NCI-H2196 (cell line): ENCODE data around the gene PRPSAP1.
"Not testable (repeated sequence)": the region's sequence is repeated elsewhere in the genome, so short reads cannot be mapped to it uniquely, and the experiment has no call there.

Experiments
- DNase-seq: peaks from one replicate; lab custom pipeline; 2025; ENCODE audit not compliant: unreplicated experiment; lab: John Stamatoyannopoulos, UW

The PRPSAP1 gene

GRCh38 chr17:76327696-76328095 is 26.0 kb downstream of the PRPSAP1 start:
- DNase-seq, result no peak

GRCh38 chr17:76326306-76326705 is 27.4 kb downstream of the PRPSAP1 start:
- DNase-seq, result no peak

GRCh38 chr17:76318586-76318985 is 35.1 kb downstream of the PRPSAP1 start:
- no peak for DNase-seq

- DNase-seq, result no peak
These were observed 36.2 kb downstream of the PRPSAP1 start for GRCh38 chr17:76317535-76317934.

- DNase-seq, result no peak
These were observed 39.1 kb downstream of the PRPSAP1 start for GRCh38 chr17:76314392-76315227.

GRCh38 chr17:76312735-76313134 is 41.0 kb downstream of the PRPSAP1 start:
- DNase-seq, result no peak

- DNase-seq, result no peak
These were observed 44.3 kb downstream of the PRPSAP1 start for GRCh38 chr17:76309461-76309860.

GRCh38 chr17:76307966-76308338 is 45.8 kb downstream of the PRPSAP1 start, which contains the start of gene QRICH2:
TSS of gene QRICH2 (minus strand) at chr17:76308276. CDS start at chr17:76307998, 278 bp downstream.
- DNase-seq, result no peak

- DNase-seq, result no peak
These were observed 46.3 kb downstream of the PRPSAP1 start for GRCh38 chr17:76307299-76307965.

- DNase-seq, result not testable (repeated sequence)
These were observed 48.6 kb downstream of the PRPSAP1 start for GRCh38 chr17:76305135-76305454.

GRCh38 chr17:76304226-76305134 is 49.2 kb downstream of the PRPSAP1 start:
- no peak for DNase-seq

GRCh38 chr17:76297436-76297835 is 56.3 kb downstream of the PRPSAP1 start:
- no peak for DNase-seq

- DNase-seq, result no peak
These were observed 56.8 kb downstream of the PRPSAP1 start for GRCh38 chr17:76296889-76297288.

GRCh38 chr17:76296186-76296585 is 57.5 kb downstream of the PRPSAP1 start:
- no peak for DNase-seq

- DNase-seq, result no peak
These were observed 60.6 kb downstream of the PRPSAP1 start for GRCh38 chr17:76293106-76293505.

- DNase-seq, result no peak
These were observed 61.1 kb downstream of the PRPSAP1 start for GRCh38 chr17:76292567-76292966.

GRCh38 chr17:76281573-76282371 is 71.9 kb downstream of the PRPSAP1 start:
- peak; percentile 78 for DNase-seq

- DNase-seq, result no peak
These were observed 73.1 kb downstream of the PRPSAP1 start for GRCh38 chr17:76280650-76281049.

GRCh38 chr17:76279742-76280287 is 73.9 kb downstream of the PRPSAP1 start:
- no peak for DNase-seq
